GM08714 (cell line): Measurements from ENCODE around the gene HDAC4.

ENCODE experiments used
- H3K4me3 ChIP-seq: fragments of 200-500 bp; sonication (Bioruptor generic); 2 replicates; pipeline ENCODE4 v1.5.1; 2014; ENCODE audit warnings: mild to moderate bottlenecking, low read length, inconsistent platforms
- ZNF274 ChIP-seq: IDR thresholded peaks from 2 replicates; pipeline ENCODE4 v1.6.1; 2012; ENCODE audit warnings: mild to moderate bottlenecking, low read depth, low read length

HDAC4 gene

GRCh38 chr2:239096676-239097427, 304.0 kb downstream of the HDAC4 start:
- no peak overlapping the region for H3K4me3 ChIP-seq
- TF ChIP-seq ZNF274: no peak

GRCh38 chr2:239095460-239096081, 305.2 kb downstream of the HDAC4 start:
- TF ChIP-seq ZNF274: no peak
- no peak overlapping the region for H3K4me3 ChIP-seq

- TF ChIP-seq ZNF274: no peak
- no peak overlapping the region for H3K4me3 ChIP-seq
Measured at GRCh38 chr2:239094867-239095266, 306.0 kb downstream of the HDAC4 start.

- TF ChIP-seq ZNF274: no peak
- H3K4me3 ChIP-seq: no peak overlapping the region
Measured at GRCh38 chr2:239093952-239094351, 306.9 kb downstream of the HDAC4 start.

- H3K4me3 ChIP-seq: no peak overlapping the region
- no peak for TF ChIP-seq ZNF274
Measured at GRCh38 chr2:239093542-239093941, 307.3 kb downstream of the HDAC4 start.

GRCh38 chr2:239092571-239093294, 308.1 kb downstream of the HDAC4 start:
- no peak for TF ChIP-seq ZNF274
- no peak overlapping the region for H3K4me3 ChIP-seq

- TF ChIP-seq ZNF274: no peak
Measured at GRCh38 chr2:239089884-239090283, 310.9 kb downstream of the HDAC4 start.

GRCh38 chr2:239087046-239087710, 313.6 kb downstream of the HDAC4 start:
- no peak for TF ChIP-seq ZNF274

More at GRCh38 chr2:239089884-239090283, 310.9 kb downstream of the HDAC4 start:
- no peak overlapping the region for H3K4me3 ChIP-seq

GRCh38 chr2:239086325-239087020, 314.3 kb downstream of the HDAC4 start:
- no peak overlapping the region for H3K4me3 ChIP-seq
- TF ChIP-seq ZNF274: no peak

More at GRCh38 chr2:239087046-239087710, 313.6 kb downstream of the HDAC4 start:
- H3K4me3 ChIP-seq: no peak overlapping the region

- no peak for TF ChIP-seq ZNF274
- no peak overlapping the region for H3K4me3 ChIP-seq
Measured at GRCh38 chr2:239085201-239085992, 315.4 kb downstream of the HDAC4 start.

GRCh38 chr2:239084007-239084406, 316.8 kb downstream of the HDAC4 start:
- no peak for TF ChIP-seq ZNF274

GRCh38 chr2:239082425-239082824, 318.4 kb downstream of the HDAC4 start:
- no peak for TF ChIP-seq ZNF274

More at GRCh38 chr2:239084007-239084406, 316.8 kb downstream of the HDAC4 start:
- H3K4me3 ChIP-seq: no peak overlapping the region

GRCh38 chr2:239081622-239082021, 319.2 kb downstream of the HDAC4 start:
- no peak overlapping the region for H3K4me3 ChIP-seq
- no peak for TF ChIP-seq ZNF274

More at GRCh38 chr2:239082425-239082824, 318.4 kb downstream of the HDAC4 start:
- no peak overlapping the region for H3K4me3 ChIP-seq
